ENCODE measurements around the gene CBX5.
"Not testable (repeated sequence)": the region's sequence is repeated elsewhere in the genome, so short reads cannot be mapped to it uniquely, and the experiment has no call there.

Gene CBX5

DNA sequence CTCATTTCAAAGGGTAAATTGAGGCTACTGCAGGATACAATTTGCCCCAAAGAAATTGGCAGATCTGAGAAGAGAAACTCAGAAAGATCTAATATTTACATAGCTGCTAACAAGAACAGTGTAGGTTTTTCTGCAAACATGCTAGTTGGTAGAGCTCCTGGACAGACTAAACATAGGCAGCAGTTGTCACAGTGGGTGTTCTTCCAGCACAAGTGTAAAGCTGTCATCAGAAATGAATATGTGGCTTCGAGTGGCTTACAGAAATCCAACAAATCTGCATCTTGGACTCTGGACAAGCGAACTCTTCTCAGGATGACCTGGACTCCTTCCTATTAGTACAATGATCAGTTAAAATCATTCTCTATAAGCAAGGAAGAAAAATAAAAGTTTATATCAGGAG, 5.9 kb downstream of the CBX5 start:
- intact Hi-C loops (cut with DNase I), result no loop called here
- DNase-seq, result peak in 1 of 10 donors; percentile 7

DNA sequence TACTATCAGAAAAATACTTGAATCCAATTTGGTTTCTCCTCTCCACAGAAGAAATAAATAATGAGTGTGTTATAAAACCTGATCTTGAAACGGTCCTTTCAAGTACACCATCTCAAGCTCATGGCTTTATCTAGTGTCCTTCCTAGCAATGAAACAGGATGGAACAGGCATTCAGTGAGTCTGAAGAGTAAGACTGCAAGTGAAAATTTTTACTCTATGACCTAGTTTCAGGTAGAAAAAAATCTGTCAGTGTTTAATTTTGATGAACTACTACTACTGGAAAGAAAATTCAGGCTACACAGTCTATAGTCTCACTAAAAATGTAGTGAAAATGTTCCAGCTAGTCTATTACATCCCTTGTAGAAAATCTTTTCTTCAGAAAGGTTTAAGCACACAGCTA, 7.7 kb downstream of the CBX5 start:
- intact Hi-C loops (cut with DNase I), result no loop called here
- DNase-seq, result no peak

DNA sequence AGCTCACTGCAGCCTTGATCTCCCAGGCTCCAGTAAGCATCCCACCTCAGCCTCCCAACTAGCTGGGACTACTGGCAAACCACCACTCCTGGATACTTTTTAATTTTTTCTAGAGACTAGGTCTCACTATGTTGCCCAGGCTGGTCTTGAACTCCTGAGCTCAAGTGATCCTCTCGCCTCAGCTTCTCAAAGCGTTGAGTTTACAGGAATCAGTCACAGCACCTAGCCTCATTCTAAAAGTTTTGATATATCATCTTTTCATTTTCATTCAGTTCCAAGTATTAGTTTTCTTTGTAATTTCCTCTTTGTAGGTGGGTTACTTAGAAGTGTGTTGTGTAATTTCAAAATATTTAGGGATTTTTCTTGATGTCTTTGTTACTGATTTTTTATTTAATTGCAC, 9.6 kb downstream of the CBX5 start:
- intact Hi-C loops (cut with DNase I), result no loop called here
- DNase-seq, result no peak

DNA sequence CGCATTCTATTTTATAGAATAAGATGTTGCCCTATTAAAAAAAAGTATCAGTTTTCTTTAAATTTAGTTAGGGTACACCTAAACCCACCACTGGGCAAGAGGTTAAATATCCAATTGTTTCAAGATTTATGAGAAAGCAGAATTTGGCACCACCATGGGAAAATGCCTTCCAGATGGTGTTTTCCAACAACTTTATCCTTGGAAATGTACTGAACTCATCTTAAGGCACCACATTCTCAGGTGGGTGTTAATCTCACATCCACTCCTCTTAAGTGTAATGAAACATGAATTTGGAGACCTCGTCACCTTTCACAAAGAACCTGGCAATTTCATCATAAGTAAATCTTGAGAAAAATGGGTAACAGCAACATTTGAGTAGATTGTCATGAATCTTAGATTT, 13.1 kb downstream of the CBX5 start:
- intact Hi-C loops (cut with DNase I), result no loop called here
- no peak for DNase-seq

DNA sequence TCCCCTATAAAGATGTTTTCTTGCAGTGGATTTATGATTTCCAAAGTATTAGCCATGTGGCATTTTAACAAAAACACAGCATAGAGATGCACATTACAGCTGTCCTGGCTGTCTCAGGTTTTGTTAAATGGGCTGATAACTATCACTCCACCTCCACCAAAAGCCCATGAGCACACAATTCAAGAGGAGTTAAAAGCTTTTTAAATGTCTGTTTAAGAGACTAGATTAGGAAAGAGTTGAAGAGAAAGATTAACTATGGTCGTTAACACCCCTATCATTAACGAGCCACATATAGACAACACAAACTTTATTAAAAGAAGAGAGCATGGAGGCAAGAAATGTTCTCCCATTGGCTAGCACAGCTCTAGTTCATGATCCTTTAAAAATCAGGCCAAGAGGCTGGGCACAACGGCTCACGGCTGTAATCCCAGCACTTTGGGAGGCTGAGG, 14.5 kb downstream of the CBX5 start:
- no peak for DNase-seq
- intact Hi-C loops (cut with DNase I), result no loop called here

DNA sequence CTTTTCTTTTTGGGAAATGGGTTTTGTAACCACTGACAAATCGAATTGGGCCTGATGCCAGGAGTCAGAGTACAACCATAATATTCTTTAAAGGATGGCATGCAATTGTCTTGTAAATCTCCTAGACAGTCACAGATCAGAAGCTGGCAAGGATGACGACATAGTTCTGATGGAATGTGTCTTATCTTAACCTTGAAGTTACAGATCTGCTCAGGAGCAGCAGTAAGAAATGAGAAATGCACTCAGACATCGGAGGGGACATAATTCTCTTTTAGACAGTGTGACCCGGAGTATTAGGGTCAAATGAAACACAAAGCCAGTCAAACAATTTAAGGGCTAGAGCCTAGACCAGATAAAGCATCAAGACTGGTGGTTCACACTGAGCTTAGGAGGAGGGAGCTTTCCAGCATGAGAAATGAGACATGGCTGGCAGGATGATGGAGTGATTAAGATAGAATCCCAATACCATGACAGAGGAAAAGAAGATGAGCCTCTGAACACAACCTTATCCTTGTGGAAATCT, 17.5 kb downstream of the CBX5 start:
- intact Hi-C loops (cut with DNase I), result no loop called here
- DNase-seq, result no peak

DNA sequence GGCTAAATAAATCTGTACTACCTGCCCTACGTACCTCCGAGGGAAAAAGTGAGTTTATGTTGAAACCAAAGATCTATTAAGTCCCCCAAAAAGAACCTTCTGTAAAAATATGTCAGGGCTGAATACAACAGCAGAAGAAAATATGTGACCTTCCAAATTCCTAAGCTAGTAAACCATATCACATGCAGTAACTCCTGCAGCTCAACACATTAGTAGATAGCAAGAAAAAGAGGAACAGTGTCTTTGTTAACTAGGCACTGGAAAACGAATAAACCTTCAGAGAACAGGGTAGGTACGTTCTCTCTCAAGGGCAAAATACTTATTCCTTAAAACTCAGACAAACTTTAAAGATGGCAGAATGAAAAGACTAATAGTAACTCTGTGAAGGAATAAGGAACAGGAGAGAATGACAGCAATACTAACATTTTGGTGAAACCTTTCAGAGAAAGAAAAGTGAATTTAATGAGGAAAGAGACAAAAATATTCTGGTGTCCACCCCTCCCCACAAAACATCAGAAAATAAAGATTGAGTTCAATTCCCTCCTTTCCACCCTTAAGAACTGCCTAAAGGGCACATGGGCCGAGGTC, 18.0 kb downstream of the CBX5 start:
- intact Hi-C loops (cut with DNase I), result no loop called here

DNA sequence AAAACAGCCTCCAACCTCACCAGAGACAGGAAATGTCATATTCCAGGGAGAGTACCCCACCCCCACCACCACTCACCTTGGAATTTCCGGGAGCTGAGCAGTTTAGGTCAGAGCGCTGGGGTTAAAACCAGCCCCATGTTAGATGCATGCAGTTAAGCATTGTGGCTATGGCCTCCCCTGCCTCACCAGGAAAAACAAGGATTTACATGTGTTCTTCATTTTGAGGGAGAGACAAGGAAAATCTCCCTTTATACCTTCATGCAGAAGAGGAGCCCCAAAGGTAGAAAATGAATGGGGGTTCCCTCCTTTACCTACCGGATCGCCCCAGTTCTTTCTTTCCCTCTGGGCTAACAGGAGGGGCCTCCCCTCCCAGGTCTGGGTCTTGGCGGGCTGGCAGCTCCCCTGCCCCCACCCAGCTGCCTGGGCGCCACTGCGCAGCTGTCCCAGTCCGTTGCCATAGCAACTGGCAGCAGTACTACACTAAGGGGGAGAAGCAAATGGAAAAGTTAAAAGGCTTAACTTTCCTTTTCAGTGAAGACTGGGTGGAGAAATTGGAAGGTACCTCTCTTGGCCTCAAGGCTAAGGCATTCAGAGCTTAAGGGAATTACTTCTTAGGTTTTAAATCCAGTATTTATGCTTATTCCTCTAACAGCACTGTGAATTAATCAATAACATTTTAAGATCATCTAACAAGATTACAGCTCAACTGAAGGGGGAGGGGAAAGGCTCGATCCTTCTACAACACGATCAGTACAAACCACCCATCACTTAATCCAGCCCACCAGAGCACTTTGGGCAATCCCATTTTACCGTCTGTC, 20.5 kb downstream of the CBX5 start:
- peak; percentile 71 to 98 (median 82) for DNase-seq
- intact Hi-C loops (cut with DNase I), result loop anchor here (10.0 kb wide), 1 partner anchor 65 kb away; the partner anchor contains the start of gene COPZ1

More for the DNA sequence above, 18.0 kb downstream of the CBX5 start:
- no peak for DNase-seq

DNA sequence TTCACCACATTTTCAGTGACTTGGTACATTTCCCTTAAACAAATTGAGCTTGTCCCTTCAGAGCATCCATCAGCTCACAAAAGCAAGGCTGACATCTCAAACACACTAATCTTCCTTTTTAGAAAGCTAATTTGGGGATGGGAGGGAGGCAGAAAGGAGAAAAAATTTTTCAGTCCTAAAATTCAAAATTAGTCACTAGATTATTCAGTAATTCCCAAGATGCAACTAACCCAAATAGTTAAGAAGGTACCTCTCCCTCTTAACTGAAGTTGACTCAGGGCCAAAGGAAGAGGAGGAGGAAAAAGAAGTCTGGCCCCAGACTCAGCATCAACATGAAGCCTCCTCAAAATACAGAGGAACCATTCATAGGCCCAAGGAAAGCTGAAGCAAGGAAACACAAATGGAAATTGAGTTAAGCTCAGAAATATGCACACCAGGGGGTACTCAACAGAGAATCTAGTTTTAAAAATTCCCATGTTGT, 21.7 kb downstream of the CBX5 start:
- DNase-seq, result no peak
- intact Hi-C loops (cut with DNase I), result loop anchor here (10.0 kb wide), 1 partner anchor 67 kb away; the partner anchor contains the start of gene COPZ1

DNA sequence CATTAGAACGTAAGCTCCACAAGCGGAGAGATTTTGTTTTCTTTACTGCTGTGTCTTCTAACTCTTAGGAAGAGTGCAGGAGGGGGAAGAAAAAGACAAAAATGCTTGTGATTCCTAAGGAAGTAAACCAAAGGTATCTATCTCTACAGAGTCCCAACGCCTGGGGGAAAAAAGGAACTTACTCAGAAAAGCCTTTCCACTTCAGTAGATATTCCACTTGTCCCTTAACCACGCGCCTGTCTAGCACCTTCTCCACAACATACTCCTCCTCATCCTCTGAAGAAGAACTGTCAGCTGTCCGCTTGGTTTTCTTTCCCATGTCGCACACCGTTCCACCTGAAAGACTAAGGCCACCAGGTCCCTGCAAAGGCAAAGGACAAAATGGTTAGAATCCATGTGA, 22.6 kb downstream of the CBX5 start:
- intact Hi-C loops (cut with DNase I), result loop anchor here (10.0 kb wide), 1 partner anchor 67 kb away; the partner anchor contains the start of gene COPZ1
- no peak for DNase-seq

DNA sequence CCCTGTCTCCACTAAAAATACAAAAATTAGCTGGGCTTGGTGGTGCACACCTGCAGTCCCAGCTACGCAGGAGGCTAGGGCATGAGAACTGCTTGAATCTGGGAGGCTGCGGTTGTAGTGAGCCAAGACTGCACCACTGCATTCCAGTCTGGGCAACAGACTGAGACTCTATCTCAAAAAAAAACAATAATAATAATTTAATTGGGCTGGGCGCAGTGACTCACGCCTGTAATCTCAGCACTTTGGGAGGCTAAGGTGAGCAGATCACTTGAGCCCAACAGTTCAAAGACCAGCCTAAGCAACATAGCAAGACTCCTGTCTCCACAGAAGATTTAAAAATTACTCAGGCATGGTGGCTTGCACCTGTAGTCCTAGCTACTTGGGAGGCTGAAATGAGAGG, 26.7 kb downstream of the CBX5 start:
- intact Hi-C loops (cut with DNase I), result loop anchor here (10.0 kb wide), 1 partner anchor 72 kb away; the partner anchor contains the start of gene COPZ1

DNA sequence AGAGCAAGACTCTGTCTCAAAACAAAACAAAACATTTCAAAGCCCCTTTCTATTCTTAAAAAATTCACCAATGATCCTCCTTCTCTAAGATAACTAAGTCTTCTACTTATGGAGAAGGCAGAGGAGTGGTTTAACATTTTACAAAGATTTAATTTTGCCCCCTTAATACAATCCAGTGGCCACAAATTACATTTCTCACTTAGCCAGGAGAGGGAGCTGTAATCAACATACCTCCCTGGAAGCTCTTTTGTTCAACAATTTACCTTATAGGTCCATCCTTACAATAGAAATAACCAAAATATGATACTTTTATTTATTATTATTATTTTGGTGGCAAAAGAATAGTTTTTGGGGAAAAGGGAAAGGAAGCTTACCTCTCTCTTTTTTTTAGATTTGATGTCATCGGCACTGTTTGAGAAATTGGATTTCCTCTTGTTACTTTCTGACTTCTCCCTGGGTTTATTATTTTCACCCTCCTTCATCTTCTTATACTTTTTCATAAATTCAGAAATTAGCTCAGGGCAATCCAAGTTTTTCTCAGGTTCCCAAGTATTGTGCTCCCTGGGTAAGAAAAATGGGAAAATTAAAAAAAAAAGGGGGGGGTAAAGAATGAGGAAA, 28.1 kb downstream of the CBX5 start:
- intact Hi-C loops (cut with DNase I), result loop anchor here (10.0 kb wide), 1 partner anchor 73 kb away; the partner anchor contains the start of gene COPZ1
- no peak for DNase-seq

More for the DNA sequence above, 26.7 kb downstream of the CBX5 start:
- DNase-seq, result no peak

DNA sequence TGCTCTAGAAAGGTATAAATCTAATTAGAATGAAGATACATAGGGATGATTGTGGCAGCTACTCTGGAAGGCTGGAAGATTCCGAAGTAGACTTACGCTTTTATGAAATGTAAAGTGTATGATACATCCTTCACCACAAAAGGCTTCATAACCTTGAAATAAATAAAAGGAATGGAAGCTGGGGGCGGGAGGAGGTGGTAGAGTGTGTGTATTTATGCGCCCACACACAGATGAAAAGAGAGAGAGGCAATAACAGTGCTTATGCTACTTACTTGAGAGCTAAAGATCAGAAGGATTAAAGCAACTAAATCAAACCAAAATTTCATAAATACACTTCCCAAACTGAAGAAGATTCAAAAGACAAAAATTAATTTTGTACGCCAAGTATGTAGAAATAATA, 30.4 kb downstream of the CBX5 start:
- intact Hi-C loops (cut with DNase I), result no loop called here
- DNase-seq, result no peak

DNA sequence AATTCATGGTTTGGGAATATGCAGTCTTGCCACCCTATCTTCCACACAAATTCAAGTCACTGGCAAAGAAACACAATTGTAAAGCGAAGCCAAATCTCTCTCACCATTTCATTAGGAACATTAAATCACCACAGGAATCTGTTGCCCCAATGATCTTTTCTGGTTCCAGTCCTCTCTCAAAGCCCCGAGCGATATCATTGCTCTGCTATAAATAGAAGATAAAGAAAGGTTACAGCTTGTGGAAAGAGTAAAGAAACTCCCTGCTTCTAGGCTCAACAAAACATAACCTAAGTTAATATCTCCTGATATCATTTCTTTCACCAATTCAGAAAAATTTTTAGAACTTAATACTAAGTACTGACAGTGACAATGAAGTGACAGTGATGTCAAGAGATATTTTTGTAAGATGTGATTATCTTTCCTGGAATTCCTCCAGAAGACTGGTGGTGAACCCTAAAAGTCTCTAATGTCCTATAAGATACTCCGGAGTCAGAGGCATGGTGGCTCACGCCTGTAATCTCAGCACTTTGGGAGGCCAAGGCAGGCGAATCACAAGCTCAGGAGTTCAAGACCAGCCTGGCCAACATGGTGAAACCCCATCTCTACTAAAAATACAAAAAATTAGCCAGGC, 33.8 kb downstream of the CBX5 start:
- intact Hi-C loops (cut with DNase I), result no loop called here
- no peak for DNase-seq

DNA sequence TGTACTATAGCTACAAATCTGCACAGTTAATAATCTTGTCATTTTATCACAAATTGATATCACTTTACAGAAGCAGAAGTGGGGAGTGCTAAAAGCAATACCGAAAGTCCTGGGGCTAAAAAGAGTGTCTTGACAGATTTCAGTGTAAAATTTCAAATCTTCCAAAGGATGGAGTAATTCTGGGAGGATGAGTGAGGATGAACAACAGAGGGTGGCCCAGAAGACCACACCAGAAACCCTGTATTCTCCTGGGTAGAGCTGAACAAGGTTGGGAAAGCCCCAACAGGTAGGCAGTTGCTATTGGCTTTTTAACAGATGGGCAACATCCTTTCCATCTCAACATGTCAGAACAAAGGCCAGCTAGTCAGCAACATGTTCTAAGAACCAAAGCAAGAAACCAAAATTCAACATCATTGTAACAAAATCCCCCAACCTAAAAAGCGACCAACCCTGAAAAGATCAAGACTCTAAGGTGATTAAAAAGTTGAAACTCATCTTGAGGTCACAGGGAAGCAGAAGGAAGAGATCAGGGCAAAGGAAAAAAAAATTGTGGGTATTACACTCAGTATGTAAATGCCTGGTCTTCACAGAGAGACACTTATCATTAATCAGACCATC, 38.8 kb downstream of the CBX5 start:
- no peak for DNase-seq
- intact Hi-C loops (cut with DNase I), result no loop called here

DNA sequence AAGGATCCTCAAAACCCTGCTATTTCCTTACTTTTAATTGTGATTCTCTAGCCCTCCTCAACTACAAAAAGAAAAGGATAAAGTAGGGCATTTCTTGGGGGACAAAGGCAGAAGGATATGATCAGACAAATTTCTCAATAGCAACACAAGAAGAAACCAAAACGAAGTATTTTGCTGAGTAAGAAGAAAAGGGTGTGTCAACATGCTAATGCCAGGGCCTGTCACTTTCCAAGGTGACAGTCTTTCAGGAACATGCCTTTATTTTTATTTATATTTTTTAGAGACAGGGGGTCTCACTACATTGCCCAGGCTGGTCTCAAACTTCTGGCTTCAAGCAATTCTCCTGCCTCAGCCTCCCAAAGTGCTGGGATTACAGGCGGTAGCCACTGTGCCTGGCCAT, 39.8 kb downstream of the CBX5 start:
- DNase-seq, result no peak
- intact Hi-C loops (cut with DNase I), result no loop called here

DNA sequence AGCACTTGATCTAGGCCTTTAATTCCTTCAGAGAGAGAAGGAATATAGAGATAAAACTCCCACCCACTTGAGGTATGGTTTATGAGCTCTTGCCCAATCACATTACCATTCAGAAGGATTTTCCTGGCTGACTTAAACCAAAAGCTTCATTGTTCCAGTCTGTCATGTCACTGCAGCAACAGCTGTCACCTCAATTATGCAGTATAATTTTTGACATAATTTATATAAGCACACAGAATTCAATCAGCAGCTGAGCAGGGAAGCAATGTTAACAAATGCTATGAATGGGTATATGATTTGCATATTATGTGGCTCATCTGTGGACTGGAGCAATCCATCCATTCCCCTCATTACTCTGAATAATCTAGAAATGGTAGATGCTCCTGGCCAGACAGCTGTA, 40.3 kb downstream of the CBX5 start:
- intact Hi-C loops (cut with DNase I), result no loop called here
- no peak for DNase-seq

DNA sequence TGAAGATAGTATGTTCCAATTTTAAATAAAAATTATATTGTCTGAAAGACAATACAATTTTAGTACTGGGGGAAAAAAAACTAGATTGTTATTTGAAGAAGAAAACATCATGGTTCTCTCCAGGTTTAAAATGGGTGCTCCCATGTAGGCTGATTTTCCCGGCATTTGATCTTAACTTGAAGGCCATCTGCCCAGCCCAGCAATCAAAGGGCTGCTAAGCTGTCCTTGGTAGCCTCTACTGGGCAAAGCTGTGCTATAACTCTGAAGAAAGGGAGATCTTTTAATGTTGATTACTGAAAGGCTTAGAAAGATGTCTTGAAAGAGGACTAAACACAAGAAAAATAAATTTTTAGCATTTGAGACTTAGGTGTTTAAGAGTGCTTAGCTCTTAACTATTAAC, 41.4 kb downstream of the CBX5 start:
- no peak for DNase-seq
- intact Hi-C loops (cut with DNase I), result no loop called here

DNA sequence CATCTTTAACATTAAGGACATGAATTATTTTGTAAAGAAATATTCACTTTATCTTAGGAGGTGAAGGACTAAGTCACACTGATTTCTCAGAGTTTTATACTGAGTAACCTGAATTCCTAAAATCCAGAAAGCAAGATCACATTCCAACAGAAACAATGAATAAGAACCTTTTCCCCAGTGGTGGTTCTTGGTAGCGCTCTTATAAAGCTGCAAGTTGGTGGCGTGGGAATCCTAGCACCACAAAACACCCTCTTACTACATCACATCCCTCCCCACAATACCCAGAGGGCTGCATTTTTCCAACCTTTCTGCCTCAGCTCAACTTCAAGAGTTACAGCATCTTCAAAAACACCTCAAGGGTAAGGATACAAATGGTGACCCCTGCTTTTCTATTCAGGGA, 47.1 kb downstream of the CBX5 start:
- intact Hi-C loops (cut with DNase I), result no loop called here

DNA sequence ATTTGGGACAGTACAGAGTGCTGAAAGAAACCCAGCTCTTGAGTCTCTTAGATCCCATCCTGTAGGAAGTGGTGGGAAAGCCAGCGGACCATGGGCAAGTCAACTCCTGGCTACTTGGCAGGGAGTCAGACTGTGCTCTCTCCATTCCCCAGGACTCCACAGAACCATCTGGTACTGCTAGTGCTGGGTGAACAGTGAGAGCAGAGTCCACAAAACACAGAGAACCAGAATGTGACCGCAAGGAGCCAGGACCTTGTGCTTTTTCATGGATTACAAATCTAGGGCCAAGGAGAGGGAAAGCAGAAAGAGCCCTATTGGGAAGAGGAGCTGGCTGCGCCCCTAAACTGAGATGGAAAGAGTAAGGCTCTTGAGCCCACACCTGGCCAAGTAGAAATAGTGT, 48.7 kb downstream of the CBX5 start:
- DNase-seq; intact Hi-C loops (cut with DNase I): not testable (repeated sequence)

More for the DNA sequence above, 47.1 kb downstream of the CBX5 start:
- no peak for DNase-seq
